ENCODE measurements around the gene TUBG1. TPM values are rescaled to one million over a fixed set of nuclear protein-coding genes. Genes with fewer than 3 reads are reported as not detected.
A peak's percentile ranks its signal among the peaks of the same experiment; 100 is the strongest.
"Not testable (repeated sequence)": the region's sequence is repeated elsewhere in the genome, so short reads cannot be mapped to it uniquely, and the experiment has no call there.

Gene TUBG1
- total RNA-seq, 2 donors from 2014 or later = 24.3 to 39.7 TPM

DNA sequence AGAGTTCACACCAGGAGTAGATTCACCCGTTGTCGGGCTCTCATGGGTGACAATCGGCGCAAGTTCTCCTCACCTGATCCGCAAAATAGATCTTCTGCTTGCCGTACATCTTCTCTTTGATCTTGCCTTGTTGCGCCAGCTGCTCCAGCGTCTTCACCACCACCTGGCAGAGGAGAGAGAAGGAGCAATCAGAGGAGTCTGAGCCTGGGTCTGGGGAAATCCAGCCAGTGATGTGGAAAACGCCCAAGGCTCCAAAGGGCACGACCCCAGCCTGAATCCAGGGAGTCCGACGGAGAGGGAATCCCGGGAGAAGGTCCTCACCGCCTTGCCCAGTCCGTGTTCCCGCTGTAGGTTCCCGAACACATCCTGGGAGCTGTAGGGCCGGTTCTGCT, 32.3 kb upstream of the TUBG1 start:
- DNase-seq (no peak), ATAC-seq (peak; percentile 18)
- intact Hi-C loops (cut with DNase I, micrococcal nuclease) = loop anchor here in 1 of 2 donors (10.0 kb wide), 1 partner anchor 108 kb away; the partner anchor contains the start of genes CCR10 and CNTNAP1

GRCh38 chr17:42577532-42578281, 31.8 kb upstream of the TUBG1 start, which contains the start of gene PSMC3IP:
TSS of gene PSMC3IP (minus strand) at chr17:42577729. CDS start at chr17:42577686, 43 bp downstream.
- DNase-seq (peak; percentile 96 to 97), ATAC-seq (peak; percentile 91)
- intact Hi-C loops (cut with DNase I, micrococcal nuclease) = loop anchor here in 1 of 2 donors (10.0 kb wide), 1 partner anchor 107 kb away; the partner anchor contains the start of genes CCR10 and CNTNAP1

- DNase-seq (peak; percentile 74 to 89), ATAC-seq (peak; percentile 61)
- intact Hi-C loops (cut with DNase I, micrococcal nuclease) = loop anchor here in 1 of 2 donors (10.0 kb wide), 1 partner anchor 106 kb away; the partner anchor contains the start of genes CCR10 and CNTNAP1
Measured at GRCh38 chr17:42578282-42578869, 31.1 kb upstream of the TUBG1 start.

DNA sequence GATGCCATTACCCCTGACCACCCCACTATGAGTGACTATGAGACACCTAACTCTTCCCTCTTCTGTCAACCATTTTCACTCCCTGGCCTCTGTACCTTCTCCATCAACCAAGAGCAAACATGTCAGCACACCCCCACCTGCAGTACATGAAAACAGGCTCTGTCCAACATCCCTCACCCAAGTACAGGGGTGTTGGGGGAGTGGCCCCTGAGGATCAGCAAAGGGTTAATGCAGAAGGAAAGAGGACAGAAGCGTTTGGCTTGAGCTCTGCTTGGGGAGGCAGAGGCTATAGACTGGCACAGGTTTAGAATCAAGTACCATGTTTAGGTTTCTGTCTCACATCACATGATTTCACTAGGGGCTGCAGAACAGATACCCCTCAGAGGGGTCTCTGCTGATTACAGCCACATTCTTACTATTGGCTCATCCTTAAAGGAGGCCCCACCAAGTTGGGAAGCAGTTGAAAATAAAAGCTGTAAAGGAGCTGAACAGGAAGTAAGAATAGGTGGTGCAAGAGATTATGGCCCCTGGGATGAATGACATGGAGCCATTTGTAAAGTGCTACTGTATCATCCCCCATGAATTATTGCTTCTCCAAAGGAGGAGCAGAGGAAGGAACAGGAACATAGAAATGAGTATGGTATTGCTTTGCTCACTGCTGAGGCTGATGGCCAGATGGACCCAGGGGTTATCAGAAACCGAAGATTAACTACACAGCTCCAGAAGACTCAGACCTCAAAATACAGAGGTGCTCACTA, 29.5 kb upstream of the TUBG1 start:
- intact Hi-C loops (cut with DNase I, micrococcal nuclease) = loop anchor here in 1 of 2 donors (10.0 kb wide), 1 partner anchor 105 kb away; the partner anchor contains the start of genes CCR10 and CNTNAP1
- no peak for DNase-seq
- ATAC-seq = no peak

- intact Hi-C loops (cut with DNase I, micrococcal nuclease) = no loop called here
- ATAC-seq (no peak), DNase-seq (no peak)
Measured at GRCh38 chr17:42581744-42582270, 27.7 kb upstream of the TUBG1 start.

- ATAC-seq (no peak), DNase-seq (no peak)
- intact Hi-C loops (cut with DNase I, micrococcal nuclease) = no loop called here
Measured at GRCh38 chr17:42584880-42585279, 24.6 kb upstream of the TUBG1 start.

- no peak for ATAC-seq
- intact Hi-C loops (cut with DNase I, micrococcal nuclease) = no loop called here
- no peak for DNase-seq
Measured at GRCh38 chr17:42585353-42585752, 24.1 kb upstream of the TUBG1 start.

DNA sequence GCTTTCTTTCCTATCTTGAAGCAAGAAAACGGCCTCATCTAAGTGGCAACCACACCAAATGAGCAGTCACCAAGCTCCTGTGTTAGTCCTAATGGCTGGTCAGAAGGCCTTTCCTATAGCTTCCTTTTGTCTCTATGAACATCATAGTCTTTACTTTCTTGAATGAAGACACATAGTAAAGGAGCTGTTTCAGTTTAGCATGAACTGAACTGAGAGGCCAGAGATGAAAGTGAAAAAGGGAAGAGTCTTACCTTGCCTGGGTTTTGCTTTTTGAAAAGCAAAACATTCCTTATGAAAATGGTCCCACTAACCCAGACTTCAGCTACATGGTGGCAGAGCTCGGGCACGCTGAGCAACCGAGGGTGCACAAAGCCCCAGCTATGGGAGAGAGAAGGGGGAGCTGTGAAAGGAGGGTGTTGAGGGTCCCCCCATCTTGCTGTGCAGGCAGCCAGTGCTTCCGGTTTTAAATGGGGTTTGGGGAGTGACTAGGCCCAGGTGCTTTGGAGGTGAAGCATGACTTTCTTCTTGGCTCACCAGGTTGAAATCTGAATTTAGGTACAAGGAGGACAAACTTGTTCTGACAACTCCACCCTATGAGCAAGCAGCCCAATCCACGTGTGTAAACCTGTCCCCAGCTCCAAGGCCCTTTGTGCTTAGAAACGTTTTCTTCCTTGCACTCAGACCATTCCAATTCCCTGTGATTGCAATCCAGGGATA, 22.8 kb upstream of the TUBG1 start:
- intact Hi-C loops (cut with DNase I, micrococcal nuclease) = no loop called here
- ATAC-seq (no peak), DNase-seq (no peak)

GRCh38 chr17:42590886-42591285, 18.6 kb upstream of the TUBG1 start:
- ATAC-seq (no peak), DNase-seq (no peak)
- intact Hi-C loops (cut with DNase I, micrococcal nuclease) = no loop called here

DNA sequence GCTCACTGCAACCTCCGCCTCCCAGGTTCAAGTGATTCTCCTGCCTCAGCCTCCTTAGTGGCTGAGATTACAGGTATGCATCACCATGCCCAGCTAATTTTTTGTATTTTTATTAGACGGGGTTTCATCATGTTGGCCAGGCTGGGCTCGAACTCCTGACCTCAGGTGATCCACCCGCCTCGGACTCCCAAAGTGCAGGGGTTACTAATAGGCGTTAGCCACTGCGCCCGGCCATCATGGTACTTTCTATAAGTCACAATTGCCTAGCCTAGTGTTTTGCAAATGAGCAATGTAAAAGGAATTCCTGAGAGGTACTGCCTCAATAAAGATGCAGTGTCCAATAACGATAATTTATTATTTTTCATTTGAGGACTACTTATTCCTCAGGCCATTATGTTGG, 18.1 kb upstream of the TUBG1 start:
- intact Hi-C loops (cut with DNase I, micrococcal nuclease) = no loop called here
- DNase-seq (no peak), ATAC-seq (no peak)

DNA sequence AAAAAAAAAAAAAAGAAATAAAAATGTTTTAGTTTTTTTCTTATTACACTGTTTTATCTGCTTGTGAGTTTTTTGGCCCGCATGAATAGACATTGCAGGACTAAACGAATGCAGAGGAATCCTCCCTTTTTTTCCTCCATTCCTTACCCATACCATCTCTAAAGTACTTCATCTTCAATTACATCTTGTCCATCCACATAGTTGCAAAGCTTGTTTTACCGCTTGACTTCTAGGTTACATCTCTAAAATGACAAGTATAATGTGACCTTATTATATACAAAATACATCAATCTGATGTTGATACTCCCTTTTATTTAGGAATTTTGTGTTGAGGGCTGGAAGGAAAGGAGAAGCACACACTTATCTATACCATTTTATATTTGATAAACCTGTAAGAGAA, 13.1 kb upstream of the TUBG1 start:
- intact Hi-C loops (cut with DNase I, micrococcal nuclease) = no loop called here
- ATAC-seq = no peak

DNA sequence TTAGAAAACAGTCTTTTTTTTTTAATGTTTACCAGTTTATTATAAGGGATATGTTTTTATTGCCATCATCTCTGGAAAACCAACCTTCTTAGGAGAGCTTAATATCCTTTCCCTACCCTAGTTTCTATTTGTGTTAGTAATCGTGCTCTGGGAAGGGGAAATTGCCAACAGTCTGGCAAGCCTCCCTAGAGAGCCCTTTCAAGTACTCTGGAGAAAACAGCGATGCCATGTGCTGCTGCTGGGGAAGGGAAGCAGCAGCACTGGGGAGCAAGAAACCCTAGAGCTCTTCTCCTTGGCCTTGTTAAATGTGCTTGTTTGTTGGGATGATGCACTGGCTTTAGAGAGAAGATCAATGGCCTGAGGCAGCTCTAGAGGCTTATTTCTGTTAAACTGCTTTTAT, 10.6 kb upstream of the TUBG1 start:
- ATAC-seq (no peak), DNase-seq (no peak)
- intact Hi-C loops (cut with DNase I, micrococcal nuclease) = no loop called here

More for the DNA sequence above, 13.1 kb upstream of the TUBG1 start:
- no peak for DNase-seq

DNA sequence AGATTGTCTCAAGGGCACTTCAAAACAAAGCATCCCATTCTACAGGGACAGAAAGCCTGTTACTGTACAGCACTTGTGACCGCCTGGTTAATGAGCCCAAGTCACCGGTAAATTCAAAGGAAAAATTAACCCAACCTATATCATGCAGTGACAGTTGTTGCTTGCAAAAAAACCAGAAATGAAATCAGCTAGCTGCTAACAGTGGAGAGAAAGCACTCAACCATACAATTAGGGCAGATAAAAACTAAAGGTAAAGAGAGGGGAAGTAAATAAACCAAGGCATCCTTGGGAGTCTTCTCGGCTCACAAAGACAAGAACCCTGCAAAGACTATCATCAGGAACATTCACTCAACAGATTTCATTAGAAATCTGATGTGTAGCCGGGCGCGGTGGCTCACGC, 6.2 kb upstream of the TUBG1 start:
- ATAC-seq (no peak), DNase-seq (no peak)
- intact Hi-C loops (cut with DNase I, micrococcal nuclease) = no loop called here

- ATAC-seq (no peak), DNase-seq (no peak)
- intact Hi-C loops (cut with DNase I, micrococcal nuclease) = no loop called here
Measured at GRCh38 chr17:42607769-42608168, 1.7 kb upstream of the TUBG1 start.

DNA sequence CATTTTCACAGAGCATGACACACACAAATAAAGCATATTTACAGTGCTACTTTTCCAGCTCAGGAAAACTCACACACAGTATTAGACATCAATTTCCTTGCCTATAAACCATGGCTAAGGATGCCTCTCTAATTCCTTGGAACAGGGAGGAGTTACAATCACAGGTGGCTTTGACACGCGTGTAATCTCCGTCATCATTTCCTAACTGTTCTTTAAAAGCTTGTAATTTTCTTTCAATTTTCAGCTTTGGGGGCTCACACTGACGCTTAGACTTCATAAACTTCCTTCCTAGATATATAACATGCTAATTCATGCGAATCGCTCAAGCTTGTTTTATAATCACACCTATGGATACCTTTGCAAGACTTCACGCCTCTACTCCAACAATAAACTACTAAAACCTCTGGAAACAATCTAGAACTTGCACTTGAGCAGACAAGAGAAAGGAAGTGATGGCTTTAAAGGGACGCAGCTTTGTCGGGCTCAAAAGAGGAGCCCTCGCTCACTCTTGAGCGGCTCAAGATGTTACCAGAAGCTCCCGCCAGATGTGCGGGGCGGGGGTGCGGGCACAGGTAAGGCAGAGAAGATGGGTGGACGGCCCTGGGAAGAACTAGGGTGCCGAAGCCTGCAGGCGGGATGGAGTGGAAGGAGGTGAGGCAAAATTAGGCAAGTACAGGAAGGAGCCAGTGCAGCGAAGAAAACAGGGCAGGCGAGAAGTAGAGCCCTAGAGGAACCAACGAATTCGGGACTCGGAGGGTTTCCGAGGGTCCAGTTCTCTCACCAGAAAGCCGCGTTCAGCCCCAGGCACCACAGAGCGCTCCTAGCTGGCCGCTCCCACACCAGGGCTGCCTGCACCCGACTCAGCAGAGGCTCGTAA, 940 bp upstream of the TUBG1 start:
- ATAC-seq (peak; percentile 67), DNase-seq (peak in 1 of 2 donors; percentile 52)
- intact Hi-C loops (cut with DNase I, micrococcal nuclease) = no loop called here

DNA sequence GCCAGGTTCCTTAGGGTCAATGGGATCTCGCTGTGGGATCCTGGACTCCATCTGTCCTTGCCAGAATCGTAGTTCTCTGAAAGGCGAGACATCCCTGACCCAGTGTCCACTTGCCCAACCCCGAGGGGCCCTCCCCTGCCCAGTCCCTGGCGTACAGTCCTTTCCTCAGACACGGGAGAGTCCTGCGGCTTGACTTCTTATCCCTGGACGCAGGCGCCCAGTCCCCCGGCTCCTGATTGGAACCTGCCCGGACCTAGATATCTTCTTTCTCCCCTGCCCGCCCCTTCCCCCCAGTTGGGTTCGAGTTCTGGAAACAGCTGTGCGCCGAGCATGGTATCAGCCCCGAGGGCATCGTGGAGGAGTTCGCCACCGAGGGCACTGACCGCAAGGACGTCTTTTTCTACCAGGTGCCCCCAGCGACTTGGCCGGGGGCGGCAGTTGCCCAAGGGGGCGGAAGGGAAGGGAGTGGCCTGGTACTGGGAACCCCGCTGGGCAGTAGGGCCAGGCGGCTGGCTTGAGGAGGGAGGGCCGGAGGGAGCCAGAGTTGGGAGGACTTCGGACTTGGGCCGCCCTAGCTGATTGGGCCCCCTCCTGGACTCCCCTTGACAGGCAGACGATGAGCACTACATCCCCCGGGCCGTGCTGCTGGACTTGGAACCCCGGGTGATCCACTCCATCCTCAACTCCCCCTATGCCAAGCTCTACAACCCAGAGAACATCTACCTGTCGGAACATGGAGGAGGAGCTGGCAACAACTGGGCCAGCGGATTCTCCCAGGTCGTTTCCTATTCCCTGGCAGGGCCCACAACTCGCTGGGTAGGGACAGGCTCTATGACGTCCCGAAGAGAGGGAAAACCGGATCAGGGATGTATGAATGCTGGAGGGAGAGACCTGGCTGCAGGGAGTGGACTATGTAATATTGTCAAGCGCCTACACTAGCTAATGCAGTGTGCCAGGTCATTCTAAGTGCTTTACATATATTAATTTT, 625 bp downstream of the TUBG1 start:
- ATAC-seq (peak; percentile 21), DNase-seq (peak in 1 of 2 donors; percentile 50)
- intact Hi-C loops (cut with DNase I, micrococcal nuclease) = not testable (repeated sequence)

DNA sequence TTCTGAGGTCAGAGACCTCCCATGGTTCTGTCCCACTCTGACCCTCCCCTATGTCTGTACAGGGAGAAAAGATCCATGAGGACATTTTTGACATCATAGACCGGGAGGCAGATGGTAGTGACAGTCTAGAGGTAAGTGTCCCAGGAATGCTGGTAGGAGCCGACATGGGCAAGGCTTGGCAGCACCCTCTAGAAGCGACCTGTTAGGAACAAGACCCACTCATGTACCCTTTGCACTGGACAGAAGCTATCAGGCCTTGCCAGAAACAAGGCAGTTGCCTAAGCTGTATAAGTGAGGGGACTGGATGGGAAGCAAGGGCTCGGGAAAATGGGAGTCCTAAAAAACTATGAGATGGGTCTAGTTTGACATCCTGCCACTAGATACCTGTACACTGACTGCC, 2.5 kb downstream of the TUBG1 start:
- DNase-seq = no peak
- intact Hi-C loops (cut with DNase I, micrococcal nuclease) = no loop called here
- no peak for ATAC-seq
